Cardiac fibroblast (primary cell): ENCODE results near the gene GRHL1.

ENCODE experiments used
- DNase-seq, 2 donors: peaks; one replicate each; pipeline versions ENCODE4 v3.0.0 to v3.0.0-alpha.2; 2010; ENCODE audit warnings: low read depth in 2 of 2
- H3K4me3 ChIP-seq, 2 donors: replicated peaks in 1 of 2; 1 replicate in 1 of 2; 2 replicates in 1 of 2; pipeline ENCODE4 v1.5.1; 2011; ENCODE audit warnings: low read depth in 2 of 2, low read length in 2 of 2, mild to moderate bottlenecking in 2 of 2, moderate library complexity in 1 of 2
- CTCF ChIP-seq: IDR thresholded peaks from one replicate; pipeline ENCODE4 v1.5.1; 2011; ENCODE audit warnings: low read depth, mild to moderate bottlenecking, low read length, inconsistent platforms

Gene GRHL1

GRCh38 chr2:10019174-10019573 is 67.7 kb downstream of the GRHL1 start:
- H3K4me3 ChIP-seq = no peak overlapping the region
- TF ChIP-seq CTCF = no peak
- no peak for DNase-seq

- H3K4me3 ChIP-seq = no peak overlapping the region
- DNase-seq = no peak
- TF ChIP-seq CTCF = no peak
Observed at GRCh38 chr2:10019602-10020400, 68.3 kb downstream of the GRHL1 start.

GRCh38 chr2:10022041-10022421 is 70.5 kb downstream of the GRHL1 start:
- DNase-seq = no peak
- H3K4me3 ChIP-seq = no peak overlapping the region
- no peak for TF ChIP-seq CTCF

- DNase-seq = no peak
- H3K4me3 ChIP-seq = no peak overlapping the region
- TF ChIP-seq CTCF = no peak
Observed at GRCh38 chr2:10022445-10022844, 71.0 kb downstream of the GRHL1 start.

- TF ChIP-seq CTCF = no peak
- H3K4me3 ChIP-seq = no peak overlapping the region
- no peak for DNase-seq
Observed at GRCh38 chr2:10022966-10023662, 71.6 kb downstream of the GRHL1 start.

- no peak overlapping the region for H3K4me3 ChIP-seq
- no peak for TF ChIP-seq CTCF
- no peak for DNase-seq
Observed at GRCh38 chr2:10026940-10027569, 75.6 kb downstream of the GRHL1 start.
